Measurements from ENCODE around the gene DNAH3.

The DNAH3 gene

DNA sequence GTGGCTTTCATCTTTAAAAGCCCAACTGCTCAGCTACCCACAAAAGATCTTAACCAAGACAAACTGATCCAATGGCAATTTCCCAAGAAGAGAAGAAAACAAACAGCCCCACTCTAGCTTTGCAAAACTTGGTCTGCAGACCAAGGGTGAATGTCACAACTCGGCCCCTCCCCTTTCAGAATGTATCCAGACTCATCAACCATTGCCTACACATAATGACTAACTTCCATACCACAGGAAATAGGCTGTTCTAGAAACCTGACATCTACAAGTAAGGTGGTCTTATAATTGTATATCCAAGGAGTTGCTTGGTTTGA, 266.4 kb downstream of the DNAH3 start:
- H3K36me3 ChIP-seq (replicated peaks; ENCODE audit: insufficient read depth, low read length): no peaks in the 10 kb centered on the region
- H4K20me1 ChIP-seq (ENCODE audit: insufficient read depth, low read length): no peaks in the 10 kb centered on the region
- no peaks in the 10 kb centered on the region; the same call in none of the 2 replicates for H3K79me2 ChIP-seq (ENCODE audit: low read length)
- no peak for DNase-seq
- no peak for TF ChIP-seq EZH2phosphoT487 (IDR thresholded peaks at IDR 0.05; ENCODE audit: low read length)
- H3K27ac ChIP-seq (ENCODE audit: low read length): no peak overlapping the region
- H3K4me3 ChIP-seq (ENCODE audit: low read length): no peak overlapping the region
- H3K9me3 ChIP-seq (replicated peaks; ENCODE audit: insufficient read depth, low read length): no peaks in the 10 kb centered on the region
- no peaks in the 10 kb centered on the region for H3K4me1 ChIP-seq (ENCODE audit: low read length)
- no peak overlapping the region for H3K4me2 ChIP-seq (ENCODE audit: low read depth, low read length)
- H3K9me2 ChIP-seq (replicated peaks; ENCODE audit: insufficient read depth, low read length): no peaks in the 10 kb centered on the region
- H3F3A ChIP-seq (ENCODE audit: insufficient read depth, low read length): no peaks in the 10 kb centered on the region
- H3K27me3 ChIP-seq (replicated peaks; ENCODE audit: insufficient read depth, low read length): no peaks in the 10 kb centered on the region
- no peak overlapping the region for H3K9ac ChIP-seq (ENCODE audit: low read length)
- no peak overlapping the region for H2AFZ ChIP-seq (ENCODE audit: low read length)

DNA sequence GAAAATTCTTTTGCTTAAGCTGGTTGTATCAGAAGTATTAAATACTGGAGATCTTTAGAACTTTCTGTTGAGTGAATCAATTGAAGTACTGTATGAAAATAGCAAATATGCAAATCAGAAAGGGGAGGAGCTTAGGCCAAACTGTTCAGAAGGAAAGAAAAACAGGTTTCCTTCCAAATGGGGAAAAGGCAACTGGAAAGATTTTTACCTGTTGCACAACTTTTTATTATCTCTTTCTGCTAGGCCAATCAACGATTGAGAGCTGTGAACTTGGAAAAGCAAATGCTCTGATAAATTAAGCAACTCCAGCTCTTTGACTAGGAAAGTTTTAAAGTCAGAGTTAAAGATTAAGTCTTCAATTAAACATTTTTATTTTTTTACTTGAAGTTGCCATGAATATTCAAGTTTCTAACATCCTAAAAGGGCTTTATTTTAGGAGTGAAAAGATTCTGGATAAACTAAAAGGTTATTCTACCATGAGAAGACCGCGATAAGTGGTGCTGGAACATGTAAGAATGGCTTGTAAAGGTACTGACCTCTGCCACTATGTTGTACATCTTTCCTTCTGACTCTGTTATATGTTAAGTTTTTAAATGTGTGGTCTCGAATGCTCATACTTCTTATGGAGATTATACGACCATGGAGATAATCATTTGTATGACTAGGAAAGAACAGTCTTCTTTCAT, 266.9 kb downstream of the DNAH3 start:
- no peaks in the 10 kb centered on the region for H4K20me1 ChIP-seq (ENCODE audit: insufficient read depth, low read length)
- H3K9me3 ChIP-seq (replicated peaks; ENCODE audit: insufficient read depth, low read length): no peaks in the 10 kb centered on the region
- no peaks in the 10 kb centered on the region for H3K36me3 ChIP-seq (replicated peaks; ENCODE audit: insufficient read depth, low read length)
- H3K9ac ChIP-seq (ENCODE audit: low read length): no peak overlapping the region
- H3K4me1 ChIP-seq (ENCODE audit: low read length): no peaks in the 10 kb centered on the region
- no peak overlapping the region for H2AFZ ChIP-seq (ENCODE audit: low read length)
- no peaks in the 10 kb centered on the region for H3K9me2 ChIP-seq (replicated peaks; ENCODE audit: insufficient read depth, low read length)
- no peak for DNase-seq
- no peak overlapping the region for H3K4me3 ChIP-seq (ENCODE audit: low read length)
- H3K79me2 ChIP-seq (ENCODE audit: low read length): no peaks in the 10 kb centered on the region; the same call in none of the 2 replicates
- H3F3A ChIP-seq (ENCODE audit: insufficient read depth, low read length): no peaks in the 10 kb centered on the region
- no peak overlapping the region for H3K27ac ChIP-seq (ENCODE audit: low read length)
- H3K4me2 ChIP-seq (ENCODE audit: low read depth, low read length): no peak overlapping the region
- TF ChIP-seq EZH2 (optimal IDR thresholded peaks at IDR 0.05; ENCODE audit: low read depth, low read length): no peak
- TF ChIP-seq, protein P1, sequence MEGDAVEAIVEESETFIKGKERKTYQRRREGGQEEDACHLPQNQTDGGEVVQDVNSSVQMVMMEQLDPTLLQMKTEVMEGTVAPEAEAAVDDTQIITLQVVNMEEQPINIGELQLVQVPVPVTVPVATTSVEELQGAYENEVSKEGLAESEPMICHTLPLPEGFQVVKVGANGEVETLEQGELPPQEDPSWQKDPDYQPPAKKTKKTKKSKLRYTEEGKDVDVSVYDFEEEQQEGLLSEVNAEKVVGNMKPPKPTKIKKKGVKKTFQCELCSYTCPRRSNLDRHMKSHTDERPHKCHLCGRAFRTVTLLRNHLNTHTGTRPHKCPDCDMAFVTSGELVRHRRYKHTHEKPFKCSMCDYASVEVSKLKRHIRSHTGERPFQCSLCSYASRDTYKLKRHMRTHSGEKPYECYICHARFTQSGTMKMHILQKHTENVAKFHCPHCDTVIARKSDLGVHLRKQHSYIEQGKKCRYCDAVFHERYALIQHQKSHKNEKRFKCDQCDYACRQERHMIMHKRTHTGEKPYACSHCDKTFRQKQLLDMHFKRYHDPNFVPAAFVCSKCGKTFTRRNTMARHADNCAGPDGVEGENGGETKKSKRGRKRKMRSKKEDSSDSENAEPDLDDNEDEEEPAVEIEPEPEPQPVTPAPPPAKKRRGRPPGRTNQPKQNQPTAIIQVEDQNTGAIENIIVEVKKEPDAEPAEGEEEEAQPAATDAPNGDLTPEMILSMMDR (IDR thresholded peaks at IDR 0.05; ENCODE audit: low read length): no peak
- no peaks in the 10 kb centered on the region for H3K27me3 ChIP-seq (replicated peaks; ENCODE audit: insufficient read depth, low read length)
